ENCODE results near the gene OR5L2.
"Not testable (repeated sequence)": the region's sequence is repeated elsewhere in the genome, so short reads cannot be mapped to it uniquely, and the experiment has no call there.

Gene OR5L2

DNA sequence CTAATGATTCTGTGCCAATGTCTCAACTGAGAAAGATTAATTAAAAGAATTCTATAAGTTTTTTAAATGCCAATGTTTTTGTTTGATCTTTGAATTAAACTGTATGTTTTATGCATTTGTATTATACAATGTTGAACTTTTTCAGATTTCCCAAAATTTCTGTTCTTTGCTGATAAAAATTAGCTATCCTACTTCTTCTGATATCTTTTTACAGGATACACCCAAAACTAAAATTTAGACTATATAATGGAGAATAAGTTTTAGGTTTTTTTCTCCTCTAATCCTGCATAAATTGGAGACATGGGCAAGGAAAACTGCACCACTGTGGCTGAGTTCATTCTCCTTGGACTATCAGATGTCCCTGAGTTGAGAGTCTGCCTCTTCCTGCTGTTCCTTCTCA, at the start of gene OR5L2:
OR5L2 (plus strand) TSS at position 301 of the 400 bp plus-strand sequence; CDS start at position 301, 0 bp downstream.
- no peak for DNase-seq (ENCODE audit: low read depth)

DNA sequence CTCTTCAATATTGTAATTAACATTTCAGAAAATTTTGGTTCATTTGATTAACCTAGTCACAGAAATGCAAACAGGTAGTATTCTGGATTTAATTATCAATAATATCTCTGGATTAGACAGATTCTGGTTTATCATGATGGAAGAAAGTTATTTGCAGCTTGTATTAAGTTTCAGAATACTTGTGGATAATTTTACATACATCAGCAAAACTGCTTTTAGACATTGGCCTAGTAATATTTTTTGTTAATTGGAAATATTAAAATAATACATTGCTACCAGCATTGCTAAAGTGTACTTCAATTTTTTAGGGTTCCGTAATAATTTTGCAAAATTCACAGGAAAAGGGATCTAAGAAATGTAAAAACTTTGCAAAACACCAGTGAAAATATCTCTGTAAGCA, 35.4 kb upstream of the OR5L2 start:
- DNase-seq (ENCODE audit: low read depth), result no peak

DNA sequence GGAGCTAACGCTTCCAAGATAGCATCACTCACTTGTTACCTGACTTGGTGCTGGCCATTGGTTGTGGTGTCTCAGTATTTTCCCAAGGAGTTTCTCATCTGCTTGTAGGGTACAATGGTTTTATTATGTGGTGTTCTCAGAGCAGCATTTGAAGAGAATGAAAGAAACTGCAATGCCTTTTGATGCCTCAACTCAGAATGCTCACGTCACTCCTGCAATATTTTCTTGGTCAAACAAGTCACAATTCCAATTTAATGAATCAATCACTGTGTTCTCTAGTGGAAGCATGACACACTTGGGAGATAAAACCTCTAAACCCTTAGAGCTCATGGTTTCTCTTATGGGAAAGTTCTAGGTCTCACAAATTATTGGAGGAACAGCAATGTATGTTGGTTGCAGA, 33.7 kb upstream of the OR5L2 start:
- no peak for DNase-seq (ENCODE audit: low read depth)

DNA sequence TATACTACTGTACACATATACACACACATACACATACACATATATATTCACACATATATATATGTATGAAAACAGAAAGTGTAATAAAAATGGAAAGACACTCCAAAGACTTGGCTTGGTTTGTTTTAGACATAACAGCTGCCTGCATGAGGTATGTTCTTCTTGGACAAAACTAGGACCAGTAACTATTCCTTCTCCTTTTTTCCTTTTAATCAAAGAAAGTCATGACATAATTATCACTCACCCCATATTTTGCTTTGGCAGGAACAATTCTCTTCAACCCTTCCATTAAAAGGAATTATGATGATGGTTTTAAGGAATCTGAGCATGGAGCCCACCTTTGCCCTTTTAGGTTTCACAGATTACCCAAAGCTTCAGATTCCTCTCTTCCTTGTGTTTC, 31.8 kb upstream of the OR5L2 start, which contains the start of gene OR5D14:
OR5D14 (plus strand) TSS at position 301 of the 400 bp plus-strand sequence; CDS start at position 301, 0 bp downstream.
- no peak for DNase-seq (ENCODE audit: low read depth)

DNA sequence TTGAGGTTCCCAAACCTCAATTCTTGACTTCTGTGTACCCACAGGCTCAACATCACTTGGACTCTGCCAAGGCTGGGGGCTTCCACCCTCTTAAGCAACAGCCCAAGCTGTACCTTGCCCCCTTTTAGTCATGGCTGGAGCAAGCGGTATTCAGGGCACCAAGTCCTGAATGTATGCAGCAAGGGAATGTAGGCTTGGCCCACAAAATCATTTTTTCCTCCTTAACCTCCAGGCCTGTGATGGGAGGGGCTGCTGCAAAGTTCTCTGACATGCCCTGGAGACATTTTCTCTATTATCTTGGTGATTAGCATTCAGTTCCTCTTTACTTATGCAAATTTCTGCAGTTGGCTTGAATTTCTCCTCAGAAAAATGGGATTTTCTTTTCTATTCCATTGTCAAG, 20.8 kb upstream of the OR5L2 start:
- DNase-seq (ENCODE audit: low read depth), result no peak

DNA sequence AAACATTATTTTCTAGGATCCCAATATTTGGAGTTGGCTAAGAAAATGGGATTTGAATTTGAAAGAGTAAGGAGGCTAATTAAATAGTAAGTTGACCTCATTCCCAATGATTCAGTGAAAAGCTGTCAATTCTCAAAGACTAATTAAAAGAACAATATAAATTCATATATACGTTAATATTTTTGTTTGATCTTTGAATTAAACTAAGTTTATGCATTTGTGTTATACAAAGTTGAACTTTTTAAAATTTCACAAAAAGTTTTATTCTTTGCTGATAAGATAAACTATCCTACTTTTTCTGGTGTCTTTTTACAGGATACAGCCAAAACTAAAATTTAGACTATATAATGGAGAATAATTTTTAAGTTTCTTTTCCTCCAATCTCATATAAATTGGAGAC, 16.0 kb upstream of the OR5L2 start, which contains the start of gene OR5L1:
OR5L1 (plus strand) TSS at position 301 of the 400 bp plus-strand sequence. CDS start 100 bp downstream, outside the sequence.
- no peak for DNase-seq (ENCODE audit: low read depth)

DNA sequence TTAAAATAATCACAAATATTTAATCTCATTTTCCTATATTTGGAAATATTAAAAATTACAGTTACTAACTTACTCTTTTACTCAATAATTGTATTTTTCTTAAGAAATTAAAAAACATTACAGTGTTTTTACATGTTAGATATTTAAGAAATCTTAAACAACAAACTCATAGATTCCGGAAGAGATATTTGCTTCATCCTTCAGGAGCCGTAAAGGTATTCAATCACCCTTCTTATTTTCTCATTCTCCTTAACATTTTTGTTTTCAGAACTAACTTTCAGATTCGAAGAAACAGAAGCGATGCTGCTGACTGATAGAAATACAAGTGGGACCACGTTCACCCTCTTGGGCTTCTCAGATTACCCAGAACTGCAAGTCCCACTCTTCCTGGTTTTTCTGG, 7.7 kb upstream of the OR5L2 start, which contains the start of gene OR5D18:
OR5D18 (plus strand) TSS at position 301 of the 400 bp plus-strand sequence; CDS start at position 301, 0 bp downstream.
- DNase-seq (ENCODE audit: low read depth), result no peak

DNA sequence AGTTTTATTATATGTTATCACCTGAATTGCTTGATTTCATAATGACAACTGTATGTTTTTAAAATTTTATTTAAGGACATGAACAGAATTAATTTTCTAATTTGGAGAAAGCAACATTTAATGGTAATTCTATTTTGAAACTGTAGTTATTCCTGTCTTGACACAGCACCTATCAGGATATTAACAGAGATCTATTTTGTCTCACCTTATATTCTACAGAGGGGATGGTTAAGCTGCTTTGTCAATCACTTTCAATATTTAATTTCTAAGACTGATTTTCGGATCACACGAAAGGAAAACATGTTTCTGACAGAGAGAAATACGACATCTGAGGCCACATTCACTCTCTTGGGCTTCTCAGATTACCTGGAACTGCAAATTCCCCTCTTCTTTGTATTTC, 11.4 kb downstream of the OR5L2 start, which contains the start of gene OR5D16:
OR5D16 (plus strand) TSS at position 301 of the 400 bp plus-strand sequence; CDS start at position 301, 0 bp downstream.
- DNase-seq (ENCODE audit: low read depth), result no peak

DNA sequence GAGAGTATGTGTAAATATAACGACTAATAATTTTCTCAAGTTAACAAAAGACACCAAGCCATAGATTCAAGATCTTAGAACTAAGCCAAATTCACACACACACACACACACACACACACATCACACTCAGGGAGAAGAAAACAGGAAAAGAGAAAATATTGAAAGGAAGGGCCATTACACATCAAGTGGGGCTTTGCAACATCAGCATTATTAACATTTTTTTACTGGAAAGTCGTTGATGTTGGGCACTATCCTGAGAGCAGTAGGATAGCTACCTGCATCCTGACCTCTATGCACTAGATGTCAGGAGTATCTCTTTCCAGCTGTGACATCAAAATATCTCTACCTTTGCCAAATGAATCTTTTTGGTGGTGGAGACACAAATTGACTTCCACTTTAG, 20.4 kb downstream of the OR5L2 start:
- no peak for DNase-seq (ENCODE audit: low read depth)

DNA sequence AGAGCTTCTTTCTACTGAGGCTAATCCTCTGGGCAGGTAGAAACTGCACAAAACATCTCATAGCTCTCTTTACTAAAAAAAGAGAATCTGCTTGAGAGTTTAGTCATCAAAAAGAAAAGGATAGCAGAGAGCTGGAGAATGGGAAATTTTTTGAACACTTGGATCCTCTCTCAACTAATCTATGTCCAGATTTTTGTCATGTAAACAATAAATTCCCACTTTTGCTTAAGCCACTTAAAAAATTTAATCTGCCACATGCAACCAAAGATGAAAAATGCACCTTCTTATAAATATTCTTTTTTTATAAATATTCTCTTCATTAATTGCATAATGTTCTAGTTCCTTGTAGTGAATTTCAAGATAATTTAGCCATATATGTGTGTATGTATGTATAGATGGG, 22.0 kb downstream of the OR5L2 start:
- no peak for DNase-seq (ENCODE audit: low read depth)

DNA sequence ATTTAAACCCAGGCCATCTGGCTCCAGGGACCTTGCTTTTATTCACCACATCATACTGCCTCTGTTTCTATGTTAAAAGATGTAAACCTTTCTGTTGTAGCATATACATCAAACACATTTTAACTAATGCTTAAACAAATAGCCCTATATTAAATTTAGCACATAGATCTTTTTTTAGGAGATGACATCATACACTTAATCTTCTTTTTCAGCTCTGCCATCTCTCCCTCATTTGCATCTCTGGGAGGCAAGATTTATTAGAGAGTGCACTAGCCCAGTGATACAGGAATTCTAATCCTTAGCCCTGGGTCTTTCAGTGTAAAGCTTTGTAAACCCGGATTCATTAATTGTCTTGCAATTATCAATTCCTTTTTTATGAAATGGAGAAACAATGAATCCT, 25.1 kb downstream of the OR5L2 start:
- DNase-seq (ENCODE audit: low read depth), result no peak

DNA sequence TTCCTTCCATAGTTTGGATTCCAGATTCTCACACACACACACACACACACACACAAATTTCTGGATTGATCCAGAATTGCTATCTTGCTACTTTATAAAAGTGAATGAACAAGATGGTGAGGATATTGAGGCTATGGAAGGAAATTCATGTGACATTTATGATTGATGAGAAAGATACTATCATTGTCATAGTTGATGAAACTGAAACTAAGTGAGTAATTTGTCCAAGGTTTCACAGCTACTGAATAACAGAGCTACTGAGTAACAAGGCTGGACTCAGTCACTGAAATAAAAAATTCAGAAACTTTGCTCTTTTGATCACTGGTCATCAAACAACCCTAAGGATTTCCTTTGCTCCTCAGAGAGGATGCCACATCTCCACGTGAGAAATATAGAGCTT, 27.7 kb downstream of the OR5L2 start:
- no peak for DNase-seq (ENCODE audit: low read depth)

DNA sequence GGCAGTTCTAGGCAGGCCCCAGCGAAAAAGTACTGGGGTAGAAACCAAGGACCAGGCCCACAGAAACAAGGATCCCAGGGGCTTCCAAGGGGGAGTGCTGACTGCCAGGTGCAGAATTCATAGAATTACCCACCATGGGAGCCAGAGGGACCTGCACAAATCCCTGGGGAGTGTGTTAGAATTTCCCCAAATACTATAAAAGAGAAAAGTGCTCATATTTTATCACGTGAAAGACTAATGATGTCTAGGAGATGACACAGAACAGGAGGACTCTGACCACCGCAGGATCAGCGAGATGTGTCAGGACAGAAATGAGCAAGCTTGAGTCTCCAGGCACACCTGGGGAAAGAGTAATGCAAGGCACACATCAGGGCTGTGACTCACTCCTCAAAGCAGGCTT, 40.3 kb downstream of the OR5L2 start:
- DNase-seq (ENCODE audit: low read depth), result not testable (repeated sequence)

DNA sequence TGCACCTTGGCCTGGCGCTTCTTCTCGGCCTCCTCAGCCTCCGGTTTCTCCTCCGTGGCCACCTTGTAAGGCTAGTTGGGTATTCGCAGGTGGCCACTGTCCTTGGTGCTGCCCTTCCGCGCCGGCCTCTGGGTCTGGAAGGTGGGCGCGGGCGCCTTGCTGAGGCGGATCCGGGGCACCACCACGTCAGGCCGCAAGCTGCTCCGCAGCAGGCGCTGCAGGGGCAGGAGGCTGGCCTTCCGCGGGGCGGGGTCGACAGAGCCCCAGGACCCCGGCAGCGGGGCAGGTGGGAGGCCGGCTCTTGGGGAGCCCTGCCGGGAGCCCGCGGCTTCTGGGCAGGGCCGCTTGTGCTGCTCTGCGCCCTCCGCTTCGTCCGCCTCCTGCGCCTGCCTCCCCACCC, 45.7 kb downstream of the OR5L2 start:
- DNase-seq (ENCODE audit: low read depth), result not testable (repeated sequence)

DNA sequence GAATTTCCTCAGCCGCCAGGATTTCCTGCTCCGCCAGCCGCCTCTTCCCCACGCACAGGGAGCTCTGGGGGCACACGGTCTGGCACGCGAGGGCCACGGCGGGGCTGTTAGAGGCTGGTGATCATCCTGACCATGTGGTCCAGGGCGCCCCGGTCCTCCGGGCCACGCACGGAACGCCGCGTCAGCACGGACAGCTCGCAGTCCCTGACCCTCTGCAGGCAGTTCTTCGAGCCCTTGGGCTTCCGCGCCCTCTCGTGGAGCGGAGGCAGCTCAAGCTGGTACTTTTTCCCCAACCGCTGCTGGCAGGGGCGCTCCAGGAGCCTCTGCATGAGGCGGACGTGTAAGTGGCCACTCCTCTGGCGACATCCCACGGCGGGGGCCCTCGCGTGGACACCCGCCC, 46.1 kb downstream of the OR5L2 start:
- not testable (repeated sequence) for DNase-seq (ENCODE audit: low read depth)
